KBM-7 (cell line): ENCODE results near the gene HIVEP2.

Source experiments
- DNase-seq: peaks from one replicate; pipeline ENCODE4 v3.0.0-alpha.2; 2015
- in situ Hi-C: fragments of 300-500 bp; cut with MboI; formaldehyde crosslinking; loops from 2 replicates; pipeline ENCODE4 v1.14.3; 2020; ENCODE audit warnings: low sequenced_read_pairs, low pct_unique_long_range_greater_than_20kb, mixed read lengths

HIVEP2 gene

GRCh38 chr6:142808405-142809061 is 136.4 kb downstream of the HIVEP2 start:
- in situ Hi-C loops, result no loop called here
- no peak for DNase-seq

DNA sequence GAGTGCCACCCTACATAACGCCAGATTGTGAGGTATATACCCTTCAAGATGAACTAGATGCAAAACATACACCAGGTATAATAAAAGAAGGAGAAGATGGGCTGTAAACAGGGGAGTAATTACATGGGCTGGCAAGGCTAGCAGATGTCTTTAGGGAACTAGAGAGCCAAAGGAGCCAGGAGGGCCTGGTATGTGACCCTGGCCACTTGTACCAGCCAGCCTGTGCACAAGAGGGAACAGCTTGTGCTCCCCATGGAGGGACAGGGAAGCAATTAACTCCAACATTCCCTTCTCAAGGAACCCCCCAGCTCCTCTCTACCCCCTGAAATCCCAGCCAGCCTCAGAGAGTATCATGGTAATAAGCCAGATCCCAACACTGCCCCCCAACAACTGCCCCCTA is 139.9 kb downstream of the HIVEP2 start:
- no peak for DNase-seq
- in situ Hi-C loops, result no loop called here

DNA sequence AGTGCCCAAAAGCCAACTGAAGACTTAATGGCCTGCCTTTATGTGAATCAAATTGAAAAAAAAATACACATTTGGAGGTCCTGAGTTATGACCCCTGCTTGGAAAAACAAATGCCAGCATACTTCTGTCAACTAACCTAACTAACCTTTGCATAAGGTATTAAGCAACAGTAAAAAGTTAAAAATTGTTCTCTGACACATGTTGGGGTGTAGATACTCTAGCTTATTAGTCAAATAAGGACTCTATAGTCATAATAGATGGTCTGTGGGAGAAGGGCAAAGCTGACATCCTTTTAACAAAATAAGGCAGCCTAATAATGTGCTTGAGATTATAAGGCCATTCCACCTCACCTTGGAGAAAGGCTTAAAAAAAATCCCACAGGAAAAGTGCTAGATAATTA is 140.5 kb downstream of the HIVEP2 start:
- in situ Hi-C loops, result no loop called here
- no peak for DNase-seq

- DNase-seq, result no peak
- in situ Hi-C loops, result no loop called here
Measured at GRCh38 chr6:142803495-142804058, 141.4 kb downstream of the HIVEP2 start.

DNA sequence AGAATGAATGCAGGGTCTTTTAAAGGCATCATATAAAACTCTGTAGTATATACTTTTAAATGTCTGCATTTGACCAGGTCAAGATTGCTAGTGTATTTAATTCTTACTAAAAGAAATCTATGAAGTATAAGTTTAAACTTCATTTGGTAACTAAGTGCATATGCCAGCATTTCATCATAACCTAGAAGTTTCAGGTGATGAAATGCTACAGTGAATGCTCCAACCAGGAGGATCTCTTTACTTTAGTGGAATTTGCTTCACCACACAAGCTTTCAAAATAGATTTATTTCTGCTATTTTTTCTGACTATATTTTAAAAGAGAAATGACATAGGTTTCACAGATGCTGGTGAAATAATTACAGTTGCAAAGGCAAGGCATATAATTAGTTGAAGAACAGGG is 141.9 kb downstream of the HIVEP2 start:
- in situ Hi-C loops, result no loop called here
- no peak for DNase-seq

DNA sequence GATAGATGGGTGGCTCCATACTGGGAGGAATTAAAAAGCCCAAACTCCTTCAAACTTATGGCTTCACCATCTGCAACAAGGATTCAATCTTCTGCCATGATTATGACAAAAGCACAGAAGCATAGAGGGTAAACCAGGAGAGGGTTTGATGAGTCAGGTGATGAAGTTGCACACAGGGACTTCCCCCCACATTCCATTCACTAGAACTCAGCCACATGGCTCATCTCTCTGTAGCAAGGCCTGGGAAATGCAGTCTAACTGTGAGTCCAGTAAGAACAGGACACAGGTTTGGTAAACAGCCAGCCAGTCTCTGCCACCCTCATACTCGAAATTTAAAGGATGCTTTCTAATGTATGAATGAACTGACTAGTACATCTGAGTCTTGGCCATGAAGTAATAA is 142.9 kb downstream of the HIVEP2 start:
- no peak for DNase-seq
- in situ Hi-C loops, result no loop called here

DNA sequence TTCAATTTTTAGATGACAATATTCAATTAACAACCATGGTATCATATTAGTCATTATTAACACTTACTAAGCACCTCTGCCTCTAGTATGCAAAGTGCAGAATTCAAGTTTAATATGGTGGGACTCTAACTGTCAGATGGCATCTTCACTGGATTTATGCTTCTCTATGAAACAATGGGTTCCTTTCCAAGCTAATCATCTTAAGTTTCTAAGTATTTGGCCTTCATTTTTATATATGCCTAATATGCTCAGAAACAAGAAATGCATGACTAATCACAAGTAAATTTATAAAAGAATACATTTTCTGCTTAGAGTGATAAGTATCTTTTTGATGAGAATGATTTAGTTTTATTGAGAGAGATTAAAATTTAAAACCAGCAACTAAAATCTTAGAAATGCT is 144.7 kb downstream of the HIVEP2 start:
- in situ Hi-C loops, result no loop called here
- DNase-seq, result no peak

DNA sequence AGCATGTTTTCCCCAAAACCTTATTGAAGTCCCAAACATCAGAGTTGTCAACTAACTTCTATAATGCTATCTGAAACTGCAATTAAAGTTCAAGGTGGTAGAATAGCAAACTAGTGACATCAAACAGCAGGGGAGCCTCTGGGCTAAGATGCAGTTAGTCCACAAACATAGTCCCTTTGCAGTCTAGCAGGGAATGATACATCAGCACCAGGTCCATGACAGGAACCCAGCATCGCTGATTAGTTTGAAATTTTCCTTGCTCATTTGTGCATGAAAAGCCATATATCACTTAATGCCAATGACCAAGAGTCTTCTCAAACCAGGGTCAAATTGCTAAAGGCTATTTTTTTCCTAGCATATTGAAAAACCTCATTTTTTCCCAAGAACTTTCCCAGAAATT is 145.3 kb downstream of the HIVEP2 start:
- in situ Hi-C loops, result no loop called here
- no peak for DNase-seq

- DNase-seq, result no peak
- in situ Hi-C loops, result no loop called here
Measured at GRCh38 chr6:142797159-142797558, 147.8 kb downstream of the HIVEP2 start.

DNA sequence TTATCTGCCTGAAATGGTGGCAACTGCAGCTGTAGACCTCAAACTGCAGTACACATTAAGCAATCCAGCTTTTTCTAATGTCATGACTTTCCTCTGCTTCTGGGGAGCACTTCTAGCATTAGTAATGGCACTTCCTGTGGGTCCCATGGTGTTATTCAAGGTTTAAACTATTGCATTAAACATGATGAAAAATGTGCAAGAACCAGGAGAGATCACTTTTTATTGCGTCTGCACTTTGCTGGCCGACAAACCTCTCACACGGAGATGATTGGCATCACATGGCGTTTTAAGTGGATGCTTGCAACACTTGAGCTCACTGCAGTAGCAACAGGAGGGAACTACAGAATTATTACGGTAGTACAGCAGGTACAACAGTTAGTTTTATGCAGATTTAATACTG is 148.4 kb downstream of the HIVEP2 start:
- in situ Hi-C loops, result no loop called here
- DNase-seq, result no peak

- DNase-seq, result no peak
- in situ Hi-C loops, result no loop called here
Measured at GRCh38 chr6:142796024-142796423, 149.0 kb downstream of the HIVEP2 start.

- DNase-seq, result no peak
- in situ Hi-C loops, result no loop called here
Measured at GRCh38 chr6:142794424-142794823, 150.6 kb downstream of the HIVEP2 start.

- in situ Hi-C loops, result no loop called here
- DNase-seq, result no peak
Measured at GRCh38 chr6:142790257-142790656, 154.7 kb downstream of the HIVEP2 start.

- in situ Hi-C loops, result no loop called here
- DNase-seq, result no peak
Measured at GRCh38 chr6:142787422-142787821, 157.6 kb downstream of the HIVEP2 start.

GRCh38 chr6:142786476-142786875 is 158.5 kb downstream of the HIVEP2 start:
- DNase-seq, result no peak
- in situ Hi-C loops, result no loop called here

DNA sequence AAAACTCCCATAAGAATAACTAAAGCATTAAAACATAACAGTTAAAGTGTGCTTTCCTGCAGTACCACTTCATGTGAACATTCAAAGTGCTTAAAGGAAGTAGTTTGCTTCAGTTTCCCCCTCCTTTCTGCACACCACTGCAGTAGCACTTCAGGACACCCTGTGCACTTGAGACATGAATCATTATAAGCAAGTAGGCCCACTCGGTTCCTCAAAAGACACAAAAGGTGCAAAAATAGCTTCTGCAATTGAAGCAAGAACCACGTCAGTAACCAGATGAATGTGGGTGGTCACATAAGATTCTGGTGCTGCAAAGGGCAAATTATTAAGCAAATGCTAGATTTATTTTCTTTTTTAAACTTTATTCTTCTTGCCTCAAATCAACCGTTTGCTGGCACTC is 160.6 kb downstream of the HIVEP2 start:
- in situ Hi-C loops, result no loop called here
- peak; percentile 19 for DNase-seq

- DNase-seq, result no peak
Measured at GRCh38 chr6:142783499-142783898, 161.5 kb downstream of the HIVEP2 start.

GRCh38 chr6:142781129-142781528 is 163.8 kb downstream of the HIVEP2 start:
- no peak for DNase-seq
- in situ Hi-C loops, result no loop called here

More at GRCh38 chr6:142783499-142783898, 161.5 kb downstream of the HIVEP2 start:
- in situ Hi-C loops, result no loop called here

DNA sequence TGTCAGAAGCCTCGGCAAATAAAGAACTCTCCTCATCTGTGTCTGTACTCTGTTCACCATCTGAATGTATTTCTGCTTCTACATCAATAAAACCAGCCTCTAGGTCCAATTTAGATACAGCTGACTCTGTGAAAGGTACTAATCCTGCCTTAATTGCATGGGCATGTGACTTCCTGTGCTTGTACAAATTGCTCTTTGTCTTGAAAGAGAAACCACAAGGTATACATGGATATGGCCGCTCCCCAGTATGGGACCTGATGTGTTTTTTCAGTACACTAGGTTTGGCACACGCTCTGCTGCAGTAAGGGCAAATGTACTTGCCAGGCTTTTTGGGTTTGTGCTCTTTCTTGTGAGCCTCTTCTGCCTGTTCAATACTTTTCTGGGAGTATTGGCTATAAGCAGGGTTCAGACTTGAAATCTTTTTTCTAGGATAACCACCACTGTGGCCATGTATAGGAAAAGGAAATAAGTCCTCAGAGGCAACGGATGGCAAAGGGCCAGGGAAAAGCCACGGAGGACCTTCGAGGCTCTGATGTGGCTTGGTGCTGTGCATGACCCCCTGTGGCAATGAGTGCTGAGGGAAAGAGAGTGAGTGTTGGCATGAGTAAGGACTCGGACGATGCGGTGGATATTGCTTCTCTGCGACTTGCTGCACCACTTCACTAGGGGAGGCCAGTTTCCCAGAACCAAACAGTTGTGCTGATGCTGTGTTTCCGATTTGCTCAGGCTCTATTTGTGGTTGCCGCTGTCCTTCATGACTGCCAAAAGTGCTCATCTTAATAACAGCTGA is 170.9 kb downstream of the HIVEP2 start:
- DNase-seq, result peak; percentile 6
- in situ Hi-C loops, result no loop called here

GRCh38 chr6:142773324-142773723 is 171.7 kb downstream of the HIVEP2 start:
- in situ Hi-C loops, result no loop called here
- no peak for DNase-seq
